OCI-LY7 (cell line): ENCODE data around the gene UBE3A. TPM values are rescaled to one million over a fixed set of nuclear protein-coding genes. Genes with fewer than 3 reads are reported as not detected.

Experiments used
- BruUV-seq: library from RNA; stranded (reverse); fragments of 400-500 nt; replicated peaks from 2 replicates; lab custom pipeline; 2021; lab: Mats Ljungman, UMichigan
- CTCF ChIA-PET: fragments of 300-600 bp; sonication (Branson Sonifier 250); formaldehyde crosslinking; loops from one replicate; lab custom pipeline; 2022; ENCODE audit warnings: antibody characterized with exemption; ENCODE audit not compliant: unreplicated experiment; lab: Charles Lee
- POLR2A ChIA-PET: fragments of 300-600 bp; sonication (Branson Sonifier 250); formaldehyde crosslinking; loops from one replicate; lab custom pipeline; 2022; ENCODE audit warnings: antibody characterized with exemption; lab: Charles Lee
- DNase-seq: peaks from one replicate; pipeline ENCODE4 v3.0.0-alpha.2; 2015; ENCODE audit warnings: low spot score
- H2AFZ ChIP-seq: fragments of 200-600 bp; sonication (generic), shearing (Covaris generic); 2 replicates; pipeline ENCODE4 v1.6.1; 2014; ENCODE audit warnings: mild to moderate bottlenecking, antibody characterized with exemption, low read length, moderate library complexity
- H3K27ac ChIP-seq: fragments of 200-600 bp; sonication (generic); 2 replicates; pipeline ENCODE4 v1.5.1; 2014; ENCODE audit warnings: mixed run types, low read depth, mild to moderate bottlenecking, moderate library complexity, low read length, inconsistent platforms; ENCODE audit not compliant: poor library complexity, severe bottlenecking
- H3K36me3 ChIP-seq: fragments of 200-600 bp; sonication (generic); 2 replicates; pipeline ENCODE4 v1.6.1; 2014; ENCODE audit warnings: mild to moderate bottlenecking, antibody characterized with exemption, low read length, moderate library complexity, mixed read lengths; ENCODE audit not compliant: insufficient read depth
- H3K4me1 ChIP-seq: fragments of 200-600 bp; sonication (generic); 2 replicates; pipeline ENCODE4 v1.5.1; 2014; ENCODE audit warnings: mild to moderate bottlenecking, low read length; ENCODE audit not compliant: insufficient read depth, poor library complexity, severe bottlenecking
- H3K4me2 ChIP-seq: fragments of 200-600 bp; sonication (generic); 2 replicates; pipeline ENCODE4 v1.6.1; 2014; ENCODE audit warnings: mild to moderate bottlenecking, low read length
- H3K4me3 ChIP-seq: fragments of 200-600 bp; sonication (generic); 2 replicates; pipeline ENCODE4 v1.5.1; 2014; ENCODE audit warnings: mild to moderate bottlenecking, low read depth, low read length; ENCODE audit not compliant: poor library complexity, severe bottlenecking
- H3K79me2 ChIP-seq: fragments of 200-600 bp; sonication (generic); 2 replicates; pipeline ENCODE4 v1.6.1; 2016; ENCODE audit warnings: low read depth, mild to moderate bottlenecking, low read length, moderate library complexity, mixed read lengths; ENCODE audit not compliant: insufficient read depth
- H3K9me2 ChIP-seq: fragments of 200-600 bp; sonication (generic); 2 replicates; pipeline ENCODE4 v1.6.1; 2016; ENCODE audit warnings: mild to moderate bottlenecking, low read length, mixed read lengths; ENCODE audit not compliant: insufficient read depth
- H3K9me3 ChIP-seq: fragments of 200-600 bp; sonication (generic); 2 replicates; pipeline ENCODE4 v1.6.1; 2014; ENCODE audit warnings: mild to moderate bottlenecking, mixed run types, low read length, mixed read lengths
- H4K20me1 ChIP-seq: fragments of 200-600 bp; sonication (generic); 2 replicates; pipeline ENCODE4 v1.6.1; 2014; ENCODE audit warnings: mild to moderate bottlenecking, antibody characterized with exemption, low read length, moderate library complexity, mixed read lengths; ENCODE audit not compliant: insufficient read depth
- EZH2phosphoT487 ChIP-seq: fragments of 200-600 bp; sonication (generic); IDR thresholded peaks from 2 replicates; pipeline ENCODE4 v1.6.1; 2018; ENCODE audit warnings: low read depth, borderline replicate concordance, mild to moderate bottlenecking, mixed run types, antibody characterized with exemption, low read length, moderate library complexity, mixed read lengths
- intact Hi-C: fragments of 100-400 bp; cut with micrococcal nuclease; formaldehyde crosslinking; loops from one replicate; pipeline ENCODE4 v1.10.0; 2022; ENCODE audit not compliant: unreplicated experiment
- total RNA-seq, 2 experiments: library from RNA; depleted of rRNA in 1 of 2; stranded (reverse); fragments of >200 nt in 1 of 2; shearing (Covaris generic) in 1 of 2; gene quantifications; 2 replicates each; pipeline ENCODE4 v1.2.3, GENCODE V29; 2014 to 2022
- TF ChIP-seq, protein P1 (sequence below): fragments of 200-600 bp; sonication (generic); conservative IDR thresholded peaks from 2 replicates; pipeline ENCODE4 v1.5.1; 2014; ENCODE audit warnings: mild to moderate bottlenecking, antibody characterized with exemption, low read length, moderate library complexity, mixed read lengths

Gene UBE3A
- total RNA-seq, 2 experiments from 2014 or later = 95.9 to 158 TPM

DNA sequence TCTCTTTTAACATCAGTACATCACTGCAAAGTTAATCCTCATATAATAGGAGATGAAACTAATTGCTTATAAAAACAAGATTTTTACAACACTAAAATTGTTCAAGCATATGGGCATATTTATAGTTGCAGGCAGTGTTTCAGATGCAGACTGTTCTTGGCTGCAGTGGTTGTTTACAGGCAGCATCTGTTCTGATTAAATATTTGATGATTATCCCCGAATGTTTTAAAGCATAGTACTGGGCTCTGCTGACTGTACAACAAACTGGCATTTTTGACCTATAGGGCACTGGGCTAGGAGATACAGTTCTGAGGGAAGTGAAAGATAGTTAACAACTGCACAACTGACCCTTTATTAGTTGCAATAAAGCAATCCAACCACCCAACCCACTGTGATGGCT is 113.6 kb downstream of the UBE3A start:
- Histone ChIP-seq H4K20me1 (no peaks in the 10 kb centered on the region), H3K9me2 (no peaks in the 10 kb centered on the region), H3K36me3 (peaks cover 20% of the 10 kb centered on the region), H3K9me3 (no peaks in the 10 kb centered on the region), H3K4me2 (no peak overlapping the region), H3K4me1 (peaks cover 30% of the 10 kb centered on the region), H3K4me3 (no peak overlapping the region), H3K27ac (no peak overlapping the region), H3K79me2 (no peaks in the 10 kb centered on the region), H2AFZ (no peak overlapping the region)
- POLR2A ChIA-PET = no interaction called here
- no peak for TF ChIP-seq EZH2phosphoT487
- TF ChIP-seq, protein P1, sequence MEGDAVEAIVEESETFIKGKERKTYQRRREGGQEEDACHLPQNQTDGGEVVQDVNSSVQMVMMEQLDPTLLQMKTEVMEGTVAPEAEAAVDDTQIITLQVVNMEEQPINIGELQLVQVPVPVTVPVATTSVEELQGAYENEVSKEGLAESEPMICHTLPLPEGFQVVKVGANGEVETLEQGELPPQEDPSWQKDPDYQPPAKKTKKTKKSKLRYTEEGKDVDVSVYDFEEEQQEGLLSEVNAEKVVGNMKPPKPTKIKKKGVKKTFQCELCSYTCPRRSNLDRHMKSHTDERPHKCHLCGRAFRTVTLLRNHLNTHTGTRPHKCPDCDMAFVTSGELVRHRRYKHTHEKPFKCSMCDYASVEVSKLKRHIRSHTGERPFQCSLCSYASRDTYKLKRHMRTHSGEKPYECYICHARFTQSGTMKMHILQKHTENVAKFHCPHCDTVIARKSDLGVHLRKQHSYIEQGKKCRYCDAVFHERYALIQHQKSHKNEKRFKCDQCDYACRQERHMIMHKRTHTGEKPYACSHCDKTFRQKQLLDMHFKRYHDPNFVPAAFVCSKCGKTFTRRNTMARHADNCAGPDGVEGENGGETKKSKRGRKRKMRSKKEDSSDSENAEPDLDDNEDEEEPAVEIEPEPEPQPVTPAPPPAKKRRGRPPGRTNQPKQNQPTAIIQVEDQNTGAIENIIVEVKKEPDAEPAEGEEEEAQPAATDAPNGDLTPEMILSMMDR = no peak
- CTCF ChIA-PET = no interaction called here
- intact Hi-C loops = no loop called here
- DNase-seq = no peak
- no TSS peak for BruUV-seq

- Histone ChIP-seq H3K27ac (no peak overlapping the region), H2AFZ (no peak overlapping the region), H3K9me3 (no peaks in the 10 kb centered on the region), H3K4me3 (no peak overlapping the region), H3K36me3 (peaks cover 14% of the 10 kb centered on the region), H3K9me2 (no peaks in the 10 kb centered on the region), H3K4me2 (no peak overlapping the region), H3K4me1 (peaks cover 13% of the 10 kb centered on the region), H3K79me2 (no peaks in the 10 kb centered on the region), H4K20me1 (no peaks in the 10 kb centered on the region)
- POLR2A ChIA-PET = interaction anchor here (1.4 kb wide), 1 partner anchor 113 kb away, joined by 3 read pairs; no protein-coding TSS in a partner anchor
- CTCF ChIA-PET = no interaction called here
- no peak for DNase-seq
- intact Hi-C loops = no loop called here
- no TSS peak for BruUV-seq
- TF ChIP-seq EZH2phosphoT487 = no peak
- TF ChIP-seq, protein P1 = no peak
Observed at GRCh38 chr15:25323420-25323819, 115.4 kb downstream of the UBE3A start.

DNA sequence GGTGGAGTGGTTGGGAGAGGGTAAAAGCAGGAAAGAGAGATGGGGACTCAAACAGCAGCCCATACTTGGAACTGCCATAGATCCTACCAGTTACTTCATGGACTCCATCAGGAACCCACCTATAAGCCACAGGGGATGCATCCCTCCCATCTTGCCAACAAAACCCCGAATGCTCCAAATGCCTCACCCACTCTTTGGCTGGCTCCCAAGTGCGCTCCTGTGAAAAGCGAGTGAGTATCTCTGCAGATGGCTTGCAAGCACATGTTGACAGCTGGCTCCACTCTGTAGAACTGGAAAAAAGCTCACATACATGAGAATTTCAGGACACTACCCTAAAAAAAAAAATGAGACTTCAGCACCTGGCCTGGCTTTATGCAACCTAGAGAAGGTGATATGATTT is 151.0 kb downstream of the UBE3A start:
- H3K9me2 ChIP-seq = no peaks in the 10 kb centered on the region
- H3K9me3 ChIP-seq = no peaks in the 10 kb centered on the region; the same call in 1 of the 2 replicates
- POLR2A ChIA-PET = no interaction called here
- H2AFZ ChIP-seq = no peak overlapping the region
- CTCF ChIA-PET = no interaction called here
- H4K20me1 ChIP-seq = no peaks in the 10 kb centered on the region
- H3K27ac ChIP-seq = no peak overlapping the region
- no TSS peak for BruUV-seq
- H3K4me1 ChIP-seq = no peaks in the 10 kb centered on the region
- H3K4me3 ChIP-seq = no peak overlapping the region
- no peak overlapping the region for H3K4me2 ChIP-seq
- TF ChIP-seq, protein P1 = no peak
- TF ChIP-seq EZH2phosphoT487 = no peak
- DNase-seq = no peak
- H3K79me2 ChIP-seq = no peaks in the 10 kb centered on the region
- H3K36me3 ChIP-seq = no peaks in the 10 kb centered on the region
- intact Hi-C loops = no loop called here
